GM12878 (cell line): Measurements from ENCODE around the gene PHF21B. TPM values are rescaled to one million over a fixed set of nuclear protein-coding genes. Genes with fewer than 3 reads are reported as not detected.
A peak's percentile ranks its signal among the peaks of the same experiment; 100 is the strongest.

Source experiments
- ATAC-seq: fragments of 200-7000 bp; cut with Tn5 transposase; 3 replicates; pipeline ENCODE4 v1.9.1; 2020; ENCODE audit warnings: mild to moderate bottlenecking, moderate library complexity
- BruUV-seq: library from RNA; stranded (reverse); fragments of 400-500 nt; replicated peaks from 2 replicates; lab custom pipeline; 2021; lab: Mats Ljungman, UMichigan
- CTCF ChIA-PET: fragments of 300-600 bp; sonication (Branson Sonifier 250); formaldehyde crosslinking; extraction: SDS; loops from one replicate; lab custom pipeline; 2021; ENCODE audit warnings: inconsistent platforms; lab: Yijun Ruan, JAX
- POLR2A ChIA-PET: fragments of 350-600 bp; formaldehyde crosslinking; extraction: SDS; loops from one replicate; lab custom pipeline; 2021; ENCODE audit warnings: inconsistent platforms; lab: Charles Lee
- RAD21 ChIA-PET: fragments of 300-600 bp; sonication (Branson Sonifier 250); formaldehyde crosslinking; loops from one replicate; lab custom pipeline; 2023; ENCODE audit warnings: antibody characterized with exemption; ENCODE audit not compliant: unreplicated experiment; lab: Charles Lee
- SMC1A ChIA-PET: fragments of 300-600 bp; sonication (Branson Sonifier 250); formaldehyde crosslinking; loops from one replicate; lab custom pipeline; 2023; ENCODE audit not compliant: unreplicated experiment, uncharacterized antibody; lab: Charles Lee
- DNase-seq: peaks from one replicate; pipeline ENCODE4 v3.0.0-alpha.2; 2011; ENCODE audit warnings: low read depth, low spot score
- FAIRE-seq: peaks from 3 replicates; lab custom pipeline; 2011; peaks lifted over from hg19 to GRCh38; lab: Jason Lieb, UNC
- H2AFZ ChIP-seq: 2 replicates; pipeline ENCODE4 v1.6.0; 2011; ENCODE audit warnings: low read depth, low read length, control low read depth; ENCODE audit not compliant: control insufficient read depth
- H3K27ac ChIP-seq: 2 replicates; pipeline ENCODE4 v1.5.1; 2011; ENCODE audit warnings: control low read depth; ENCODE audit not compliant: control insufficient read depth, insufficient read depth
- H3K27me3 ChIP-seq, 2 experiments: replicated peaks in 1 of 2; 2 replicates each; pipeline versions ENCODE4 v1.6.0 to v1.6.1; 2011; ENCODE audit warnings: low read length in 1 of 2; ENCODE audit not compliant: control insufficient read depth in 2 of 2, insufficient read depth in 2 of 2
- H3K36me3 ChIP-seq, 2 experiments: 2 replicates each; pipeline ENCODE4 v1.5.1; 2011; ENCODE audit warnings: low read length in 1 of 2; ENCODE audit not compliant: control insufficient read depth in 2 of 2, insufficient read depth in 2 of 2
- H3K4me1 ChIP-seq: 2 replicates; pipeline ENCODE4 v1.6.1; 2011; ENCODE audit warnings: mild to moderate bottlenecking, low read length, moderate library complexity, mixed read lengths; ENCODE audit not compliant: control insufficient read depth, insufficient read depth
- H3K4me2 ChIP-seq: 2 replicates; pipeline ENCODE4 v1.6.0; 2011; ENCODE audit warnings: control low read depth; ENCODE audit not compliant: control insufficient read depth, insufficient read depth
- H3K4me3 ChIP-seq: fragments of 200-600 bp; sonication (generic); 2 replicates; pipeline ENCODE4 v1.5.1; 2016
- H3K79me2 ChIP-seq: 2 replicates; pipeline ENCODE4 v1.6.0; 2011; ENCODE audit warnings: low read length; ENCODE audit not compliant: control insufficient read depth, insufficient read depth
- H3K9ac ChIP-seq: 2 replicates; pipeline ENCODE4 v1.8.0; 2011; ENCODE audit warnings: low read length, control low read depth, mixed read lengths; ENCODE audit not compliant: control insufficient read depth, insufficient read depth
- H3K9me3 ChIP-seq: replicated peaks from 3 replicates; pipeline ENCODE4 v1.5.1; 2011; ENCODE audit warnings: mild to moderate bottlenecking, low read length; ENCODE audit not compliant: control insufficient read depth, insufficient read depth
- H4K20me1 ChIP-seq: 2 replicates; pipeline ENCODE4 v1.6.0; 2011; ENCODE audit not compliant: control insufficient read depth, insufficient read depth
- ATF2 ChIP-seq: IDR thresholded peaks from 2 replicates; pipeline ENCODE4 v1.6.1; 2012; ENCODE audit warnings: low read length, inconsistent platforms
- BHLHE40 ChIP-seq, 2 experiments: fragments of 450-650 bp in 1 of 2; IDR thresholded peaks; 2 replicates each; pipeline ENCODE4 v1.6.1; 2011 to 2017; ENCODE audit warnings: low read depth in 2 of 2, borderline replicate concordance in 1 of 2, improper control_type of control experiment in 1 of 2, low read length in 1 of 2, mild to moderate bottlenecking in 1 of 2
- JUND ChIP-seq: IDR thresholded peaks from 2 replicates; pipeline ENCODE4 v1.6.1; 2012; ENCODE audit warnings: low read depth, mild to moderate bottlenecking, low read length, improper control_type of control experiment, moderate library complexity
- SUPT20H ChIP-seq: IDR thresholded peaks from 2 replicates; pipeline ENCODE4 v1.6.1; 2011; ENCODE audit warnings: low read depth, mild to moderate bottlenecking, low read length, moderate library complexity, borderline replicate concordance; ENCODE audit not compliant: control insufficient read depth
- WRNIP1 ChIP-seq: IDR thresholded peaks from 2 replicates; pipeline ENCODE4 v1.6.1; 2011; ENCODE audit warnings: low read depth, low read length, improper control_type of control experiment, borderline replicate concordance
- whole genome bisulfite sequencing: methylation state at CpG from one replicate; pipeline ENCODE4 v1.1.6; 2016; ENCODE audit warnings: low lambda C conversion rate; ENCODE audit not compliant: insufficient replicate concordance, insufficient coverage; ENCODE audit errors: missing lambda C conversion rate; 5-methylcytosine and 5-hydroxymethylcytosine counted together
- in situ Hi-C: fragments of 300-500 bp; cut with MboI; formaldehyde crosslinking; loops from 9 replicates; pipeline ENCODE4 v1.14.3; 2018; ENCODE audit warnings: mixed read lengths
- intact Hi-C: fragments of 100-400 bp; cut with micrococcal nuclease; formaldehyde crosslinking; loops from one replicate; pipeline ENCODE4 v1.14.2; 2022; ENCODE audit not compliant: unreplicated experiment
- polyA plus RNA-seq, 11 experiments: library from polyadenylated mRNA; depleted of rRNA in 4 of 11; unstranded in 6 of 11; stranded (reverse) in 5 of 11; fragments of >200 nt; fragmentation: Nextera tagmentation in 4 of 11; fragmentation: Illumina TruSeq in 1 of 11; extraction: Ambion mirVana in 4 of 11; extraction: Trizol in 1 of 11; gene quantifications; 1 replicate in 1 of 11; 2 replicates in 10 of 11; pipeline versions ENCODE4 v1.2.1 to v1.2.3, GENCODE V29; 2011 to 2016; ENCODE audit warnings: inconsistent platforms in 2 of 11, missing spikeins in 2 of 11, low read depth in 1 of 11
- total RNA-seq, 4 experiments: library from RNA; depleted of rRNA in 3 of 4; stranded (reverse); fragments of >200 nt in 3 of 4; fragmentation: Illumina TruSeq in 1 of 4; extraction: Trizol in 1 of 4; gene quantifications; 2 replicates each; pipeline versions ENCODE4 v1.2.1 to v1.2.3, GENCODE V29; 2013 to 2021
- TF ChIP-seq, protein P1 (sequence below): fragments of 450-650 bp; IDR thresholded peaks from 2 replicates; pipeline ENCODE4 v1.6.1; 2017; ENCODE audit warnings: antibody characterized with exemption, mild to moderate bottlenecking, moderate library complexity

Gene PHF21B
- total and polyA plus RNA-seq, 10 of the 15 experiments (the other 5 are each of a cell fraction or from before 2014, with no cell fraction given), result 0.03 to 0.35 TPM; not detected in 8

- under 1% methylated on average over 15 of the region's 15 CpGs for WGBS
- H3K4me3 ChIP-seq, result no peak overlapping the region
- no peaks in the 10 kb centered on the region for H4K20me1 ChIP-seq
- in situ Hi-C loops, result no loop called here
- SMC1A ChIA-PET, result no interaction called here
- CTCF ChIA-PET, result interaction anchor here (0.7 kb wide), 1 partner anchor 36 kb away, joined by 3 read pairs; no protein-coding TSS in a partner anchor
- no peaks in the 10 kb centered on the region for H3K36me3 ChIP-seq
- TF ChIP-seq BHLHE40 (IDR thresholded peaks at IDR 0.05; ENCODE audit: borderline replicate concordance in 1 of 2, low read depth in 2 of 2, low read length in 1 of 2), result peak in 1 of 2 experiments; percentile 76; a peak in 2 of 4 replicates
- TF ChIP-seq JUND, result no peak
- no peak for TF ChIP-seq ATF2
- no peak for TF ChIP-seq WRNIP1
- TF ChIP-seq, protein P1, sequence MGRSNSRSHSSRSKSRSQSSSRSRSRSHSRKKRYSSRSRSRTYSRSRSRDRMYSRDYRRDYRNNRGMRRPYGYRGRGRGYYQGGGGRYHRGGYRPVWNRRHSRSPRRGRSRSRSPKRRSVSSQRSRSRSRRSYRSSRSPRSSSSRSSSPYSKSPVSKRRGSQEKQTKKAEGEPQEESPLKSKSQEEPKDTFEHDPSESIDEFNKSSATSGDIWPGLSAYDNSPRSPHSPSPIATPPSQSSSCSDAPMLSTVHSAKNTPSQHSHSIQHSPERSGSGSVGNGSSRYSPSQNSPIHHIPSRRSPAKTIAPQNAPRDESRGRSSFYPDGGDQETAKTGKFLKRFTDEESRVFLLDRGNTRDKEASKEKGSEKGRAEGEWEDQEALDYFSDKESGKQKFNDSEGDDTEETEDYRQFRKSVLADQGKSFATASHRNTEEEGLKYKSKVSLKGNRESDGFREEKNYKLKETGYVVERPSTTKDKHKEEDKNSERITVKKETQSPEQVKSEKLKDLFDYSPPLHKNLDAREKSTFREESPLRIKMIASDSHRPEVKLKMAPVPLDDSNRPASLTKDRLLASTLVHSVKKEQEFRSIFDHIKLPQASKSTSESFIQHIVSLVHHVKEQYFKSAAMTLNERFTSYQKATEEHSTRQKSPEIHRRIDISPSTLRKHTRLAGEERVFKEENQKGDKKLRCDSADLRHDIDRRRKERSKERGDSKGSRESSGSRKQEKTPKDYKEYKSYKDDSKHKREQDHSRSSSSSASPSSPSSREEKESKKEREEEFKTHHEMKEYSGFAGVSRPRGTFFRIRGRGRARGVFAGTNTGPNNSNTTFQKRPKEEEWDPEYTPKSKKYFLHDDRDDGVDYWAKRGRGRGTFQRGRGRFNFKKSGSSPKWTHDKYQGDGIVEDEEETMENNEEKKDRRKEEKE, result no peak
- TF ChIP-seq SUPT20H, result no peak
- no peaks in the 10 kb centered on the region; the same call in 2 of the 3 replicates for H3K9me3 ChIP-seq
- no TSS peak for BruUV-seq
- POLR2A ChIA-PET, result no interaction called here
- DNase-seq (no peak), ATAC-seq (peak; percentile 21; the same call in 2 of the 3 replicates), FAIRE-seq (no peak)
- no peak overlapping the region for H3K9ac ChIP-seq
- RAD21 ChIA-PET, result no interaction called here
- H3K4me2 ChIP-seq, result no peak overlapping the region
- intact Hi-C loops, result no loop called here
- no peaks in the 10 kb centered on the region for H3K4me1 ChIP-seq
- H3K27ac ChIP-seq, result no peak overlapping the region
- H3K79me2 ChIP-seq, result no peaks in the 10 kb centered on the region
- peaks cover 0 to 1% of the 10 kb centered on the region in 2 experiments; a peak in 2 of 4 replicates for H3K27me3 ChIP-seq
- no peak overlapping the region for H2AFZ ChIP-seq
Observed at GRCh38 chr22:44837481-44837880, 172.3 kb downstream of the PHF21B start.
